K562 (cell line): ENCODE measurements around the gene SIGLEC7. TPM values are rescaled to one million over a fixed set of nuclear protein-coding genes. Genes with fewer than 3 reads are reported as not detected.

Experiments
- ADNP ChIP-seq: fragments of 200-800 bp; sonication (Bioruptor generic); IDR thresholded peaks from 2 replicates; pipeline ENCODE4 v1.6.1; 2016; ENCODE audit warnings: missing genetic modification characterization, missing compliant biosample characterization
- BRD4 ChIP-seq: fragments of 200-600 bp; sonication (generic); IDR thresholded peaks from 2 replicates; pipeline ENCODE4 v1.6.1; 2017; ENCODE audit warnings: inconsistent platforms
- CREB1 ChIP-seq, 2 experiments: sonication (generic) in 1 of 2; formaldehyde crosslinking in 1 of 2; IDR thresholded peaks; 2 replicates each; pipeline versions ENCODE4 v1.6.1 to v1.8.0; 2012 to 2022; ENCODE audit warnings: inconsistent platforms in 1 of 2, mild to moderate bottlenecking in 1 of 2, missing genetic modification reagents in 1 of 2, moderate library complexity in 1 of 2
- DLX4 ChIP-seq: fragments of 250-450 bp; sonication (Bioruptor Pico); IDR thresholded peaks from 2 replicates; pipeline ENCODE4 v1.6.1; 2021; ENCODE audit warnings: mild to moderate bottlenecking
- ESRRB ChIP-seq: fragments of 250-450 bp; sonication (Bioruptor Pico); IDR thresholded peaks from 2 replicates; pipeline ENCODE4 v1.5.0; 2020; ENCODE audit warnings: mild to moderate bottlenecking, moderate library complexity, borderline replicate concordance
- ETS2 ChIP-seq: IDR thresholded peaks from 2 replicates; pipeline ENCODE4 v1.6.1; 2016; ENCODE audit warnings: borderline replicate concordance, missing genetic modification characterization, mild to moderate bottlenecking, moderate library complexity, missing compliant biosample characterization; ENCODE audit not compliant: poor library complexity, severe bottlenecking
- NRF1 ChIP-seq, 2 experiments: fragments of 450-650 bp; IDR thresholded peaks in 1 of 2; conservative IDR thresholded peaks in 1 of 2; 2 replicates each; pipeline ENCODE4 v1.6.1; 2014; ENCODE audit warnings: mild to moderate bottlenecking in 2 of 2
- POLR2AphosphoS2 ChIP-seq: IDR thresholded peaks from 2 replicates; pipeline ENCODE4 v1.6.1; 2012; ENCODE audit warnings: low read length, improper control_type of control experiment
- RBBP5 ChIP-seq: fragments of 200-600 bp; sonication (generic); IDR thresholded peaks from 2 replicates; pipeline ENCODE4 v1.6.1; 2012; ENCODE audit warnings: borderline replicate concordance, mild to moderate bottlenecking, low read length, control low read depth, inconsistent platforms; ENCODE audit not compliant: insufficient read depth, poor library complexity, severe bottlenecking
- SRSF1 ChIP-seq: fragments of 200-400 bp; formaldehyde crosslinking; IDR thresholded peaks from 2 replicates; pipeline ENCODE4 v1.6.1; 2017; ENCODE audit warnings: mild to moderate bottlenecking, low read depth, low read length, moderate library complexity
- U2AF1 ChIP-seq: fragments of 200-400 bp; formaldehyde crosslinking; optimal IDR thresholded peaks from 2 replicates; pipeline ENCODE3; 2017; ENCODE audit warnings: mild to moderate bottlenecking, low read depth, low read length, moderate library complexity
- XRCC5 ChIP-seq: fragments of 200-400 bp; formaldehyde crosslinking; IDR thresholded peaks from 2 replicates; pipeline ENCODE4 v1.6.1; 2017; ENCODE audit warnings: low read depth, mild to moderate bottlenecking, low read length
- YY1 ChIP-seq, 3 experiments: IDR thresholded peaks; 2 replicates each; pipeline ENCODE4 v1.6.1; 2011; ENCODE audit warnings: low read length in 2 of 3, mild to moderate bottlenecking in 2 of 3, moderate library complexity in 2 of 3, borderline replicate concordance in 1 of 3, control low read depth in 1 of 3, low read depth in 1 of 3; ENCODE audit not compliant: insufficient read depth in 3 of 3, insufficient replicate concordance in 2 of 3, control insufficient read depth in 1 of 3, insufficient read length in 1 of 3; ENCODE audit errors: extremely low read depth in 1 of 3
- ZBTB1 ChIP-seq: sonication (generic); formaldehyde crosslinking; IDR thresholded peaks from 2 replicates; pipeline ENCODE4 v1.8.1; 2023; ENCODE audit warnings: missing genetic modification reagents, low read depth, mild to moderate bottlenecking, borderline replicate concordance
- ZNF121 ChIP-seq: sonication (generic); formaldehyde crosslinking; conservative IDR thresholded peaks from 2 replicates; pipeline ENCODE4 v1.8.0; 2022; ENCODE audit warnings: missing genetic modification reagents
- ZNF143 ChIP-seq: sonication (generic); formaldehyde crosslinking; IDR thresholded peaks from 2 replicates; pipeline ENCODE4 v1.9.0; 2022; ENCODE audit warnings: mild to moderate bottlenecking, missing genetic modification reagents
- polyA plus RNA-seq, 8 experiments: library from polyadenylated mRNA; depleted of rRNA in 4 of 8; stranded (reverse) in 5 of 8; unstranded in 3 of 8; fragments of >200 nt; fragmentation: Nextera tagmentation in 2 of 8; fragmentation: Illumina TruSeq in 1 of 8; extraction: Ambion mirVana in 2 of 8; extraction: Trizol in 1 of 8; gene quantifications; 2 replicates each; pipeline versions ENCODE4 v1.2.1 to v1.2.3, GENCODE V29; 2011 to 2014; ENCODE audit warnings: inconsistent platforms in 1 of 8, missing spikeins in 1 of 8
- total RNA-seq, 7 experiments: library from RNA; depleted of rRNA in 6 of 7; stranded (reverse); fragments of >200 nt in 6 of 7; fragmentation: Illumina TruSeq in 2 of 7; extraction: Trizol in 2 of 7; gene quantifications; 2 replicates each; pipeline versions ENCODE4 v1.2.1 to v1.2.3, GENCODE V29; 2011 to 2021; ENCODE audit warnings: low replicate concordance in 1 of 7
- TF ChIP-seq, protein P1 (sequence below): fragments of 250-450 bp; sonication (Bioruptor Pico); IDR thresholded peaks from 2 replicates; pipeline ENCODE4 v1.4.0; 2020; ENCODE audit warnings: mild to moderate bottlenecking
- TF ChIP-seq, protein P2 (sequence below): fragments of 250-450 bp; sonication (Bioruptor Pico); IDR thresholded peaks from 2 replicates; pipeline ENCODE4 v1.8.0; 2022; ENCODE audit warnings: moderate library complexity, mild to moderate bottlenecking, inconsistent platforms
- TF ChIP-seq, protein P3 (sequence below): sonication (generic); formaldehyde crosslinking; IDR thresholded peaks from 2 replicates; pipeline ENCODE4 v1.8.0; 2022; ENCODE audit warnings: missing genetic modification reagents, mild to moderate bottlenecking, borderline replicate concordance

The SIGLEC7 gene
- total and polyA plus RNA-seq, 9 of the 15 experiments (the other 6 are each of a cell fraction or from before 2014, with no cell fraction given) = 0.10 to 0.12 TPM; not detected in 7

DNA sequence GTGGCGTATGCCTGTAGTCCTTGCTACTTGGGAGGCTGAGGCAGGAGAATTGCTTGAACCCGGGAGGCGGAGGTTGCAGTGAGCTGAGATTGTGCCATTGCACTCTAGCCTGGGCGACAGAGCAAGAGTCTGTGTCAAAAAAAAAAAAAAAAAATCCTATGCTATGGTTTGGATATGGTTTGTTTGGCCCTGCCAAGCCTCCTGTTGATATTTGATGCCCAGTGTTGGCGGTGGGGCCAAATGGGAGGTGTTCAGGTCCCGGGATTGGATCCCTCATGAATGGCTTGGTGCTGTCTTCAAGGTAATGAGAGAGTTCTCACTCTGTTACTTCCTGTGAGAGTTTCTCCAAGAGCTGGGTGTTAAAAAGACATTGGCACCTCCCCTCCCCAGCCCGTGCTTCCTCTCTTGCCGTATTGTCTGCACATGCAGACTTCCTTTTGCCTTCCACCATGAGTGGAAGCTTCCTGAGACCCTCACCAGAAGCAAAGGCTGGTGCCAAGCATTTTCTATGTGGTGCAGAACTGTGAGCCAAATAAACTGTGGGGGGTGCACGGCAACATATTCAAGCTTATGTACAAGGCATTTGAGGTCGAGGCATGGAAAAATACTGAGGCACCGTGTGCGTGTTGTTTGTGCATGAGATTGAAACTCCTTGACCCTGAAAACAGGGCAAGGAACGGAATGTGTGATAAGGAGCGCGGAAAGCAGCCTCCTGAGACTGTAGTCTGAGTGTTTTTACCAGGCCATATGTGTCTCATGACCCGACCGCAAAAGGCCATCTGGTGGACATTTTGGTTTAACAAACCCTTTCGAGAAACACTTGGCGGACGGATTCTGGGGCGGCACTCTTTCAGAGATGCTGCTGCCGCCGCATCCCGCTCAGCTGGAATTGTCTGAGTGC lies 10.1 kb upstream of the SIGLEC7 start (continued):
- TF ChIP-seq POLR2AphosphoS2 = no peak
- no peak for TF ChIP-seq ESRRB (CRISPR knock-in tag)
- TF ChIP-seq RBBP5 = peak; percentile 47
- no peak for TF ChIP-seq U2AF1
- no peak for TF ChIP-seq ETS2 (tag)
- peak in 1 of 3 experiments; percentile 39 for TF ChIP-seq YY1 (IDR thresholded peaks at IDR 0.05; ENCODE audit: borderline replicate concordance in 1 of 3, control insufficient read depth in 1 of 3, extremely low read depth in 1 of 3, insufficient read depth in 3 of 3, insufficient read length in 1 of 3, insufficient replicate concordance in 2 of 3, low read depth in 1 of 3, low read length in 2 of 3)
- TF ChIP-seq, protein P1, sequence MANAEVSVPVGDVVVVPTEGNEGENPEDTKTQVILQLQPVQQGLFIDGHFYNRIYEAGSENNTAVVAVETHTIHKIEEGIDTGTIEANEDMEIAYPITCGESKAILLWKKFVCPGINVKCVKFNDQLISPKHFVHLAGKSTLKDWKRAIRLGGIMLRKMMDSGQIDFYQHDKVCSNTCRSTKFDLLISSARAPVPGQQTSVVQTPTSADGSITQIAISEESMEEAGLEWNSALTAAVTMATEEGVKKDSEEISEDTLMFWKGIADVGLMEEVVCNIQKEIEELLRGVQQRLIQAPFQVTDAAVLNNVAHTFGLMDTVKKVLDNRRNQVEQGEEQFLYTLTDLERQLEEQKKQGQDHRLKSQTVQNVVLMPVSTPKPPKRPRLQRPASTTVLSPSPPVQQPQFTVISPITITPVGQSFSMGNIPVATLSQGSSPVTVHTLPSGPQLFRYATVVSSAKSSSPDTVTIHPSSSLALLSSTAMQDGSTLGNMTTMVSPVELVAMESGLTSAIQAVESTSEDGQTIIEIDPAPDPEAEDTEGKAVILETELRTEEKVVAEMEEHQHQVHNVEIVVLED (CRISPR knock-in tag) = no peak
- TF ChIP-seq NRF1 (conservative IDR thresholded peaks at IDR 0.05 in 1 of 2, IDR thresholded peaks at IDR 0.05 in 1 of 2) = peak; percentile 27 to 49; a peak in 3 of 4 replicates
- TF ChIP-seq, protein P2, sequence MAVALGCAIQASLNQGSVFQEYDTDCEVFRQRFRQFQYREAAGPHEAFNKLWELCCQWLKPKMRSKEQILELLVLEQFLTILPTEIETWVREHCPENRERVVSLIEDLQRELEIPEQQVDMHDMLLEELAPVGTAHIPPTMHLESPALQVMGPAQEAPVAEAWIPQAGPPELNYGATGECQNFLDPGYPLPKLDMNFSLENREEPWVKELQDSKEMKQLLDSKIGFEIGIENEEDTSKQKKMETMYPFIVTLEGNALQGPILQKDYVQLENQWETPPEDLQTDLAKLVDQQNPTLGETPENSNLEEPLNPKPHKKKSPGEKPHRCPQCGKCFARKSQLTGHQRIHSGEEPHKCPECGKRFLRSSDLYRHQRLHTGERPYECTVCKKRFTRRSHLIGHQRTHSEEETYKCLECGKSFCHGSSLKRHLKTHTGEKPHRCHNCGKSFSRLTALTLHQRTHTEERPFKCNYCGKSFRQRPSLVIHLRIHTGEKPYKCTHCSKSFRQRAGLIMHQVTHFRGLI (CRISPR knock-in tag) = 0 out of 2 replicates have a peak, but pooled peaks have one; percentile 3
- no peak for TF ChIP-seq DLX4 (CRISPR knock-in tag)
- TF ChIP-seq XRCC5 = no peak
- TF ChIP-seq ADNP = no peak
- no peak for TF ChIP-seq SRSF1
- TF ChIP-seq ZBTB1 (CRISPR knock-in tag) = peak; percentile 70; the same call in 1 of the 2 replicates
- no peak for TF ChIP-seq BRD4
- no peak for TF ChIP-seq ZNF121
- TF ChIP-seq, protein P3, sequence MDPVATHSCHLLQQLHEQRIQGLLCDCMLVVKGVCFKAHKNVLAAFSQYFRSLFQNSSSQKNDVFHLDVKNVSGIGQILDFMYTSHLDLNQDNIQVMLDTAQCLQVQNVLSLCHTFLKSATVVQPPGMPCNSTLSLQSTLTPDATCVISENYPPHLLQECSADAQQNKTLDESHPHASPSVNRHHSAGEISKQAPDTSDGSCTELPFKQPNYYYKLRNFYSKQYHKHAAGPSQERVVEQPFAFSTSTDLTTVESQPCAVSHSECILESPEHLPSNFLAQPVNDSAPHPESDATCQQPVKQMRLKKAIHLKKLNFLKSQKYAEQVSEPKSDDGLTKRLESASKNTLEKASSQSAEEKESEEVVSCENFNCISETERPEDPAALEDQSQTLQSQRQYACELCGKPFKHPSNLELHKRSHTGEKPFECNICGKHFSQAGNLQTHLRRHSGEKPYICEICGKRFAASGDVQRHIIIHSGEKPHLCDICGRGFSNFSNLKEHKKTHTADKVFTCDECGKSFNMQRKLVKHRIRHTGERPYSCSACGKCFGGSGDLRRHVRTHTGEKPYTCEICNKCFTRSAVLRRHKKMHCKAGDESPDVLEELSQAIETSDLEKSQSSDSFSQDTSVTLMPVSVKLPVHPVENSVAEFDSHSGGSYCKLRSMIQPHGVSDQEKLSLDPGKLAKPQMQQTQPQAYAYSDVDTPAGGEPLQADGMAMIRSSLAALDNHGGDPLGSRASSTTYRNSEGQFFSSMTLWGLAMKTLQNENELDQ (CRISPR knock-in tag) = 0 out of 2 replicates have a peak, but pooled peaks have one; percentile 21
- no peak for TF ChIP-seq CREB1 (IDR thresholded peaks at IDR 0.05)
- no peak for TF ChIP-seq CREB1 (CRISPR knock-in tag; IDR thresholded peaks at IDR 0.05)
- TF ChIP-seq ZNF143 (CRISPR knock-in tag) = no peak
